Neural progenitor cell (in vitro differentiated cells): ENCODE data around the gene PDXP.

Experiments
- CTCF ChIP-seq: fragments of 200-600 bp; sonication (generic); IDR thresholded peaks from 2 replicates; pipeline ENCODE4 v1.5.1; 2017; ENCODE audit warnings: antibody characterized with exemption, mild to moderate bottlenecking
- EZH2 ChIP-seq: fragments of 200-600 bp; sonication (generic); IDR thresholded peaks from 2 replicates; pipeline ENCODE4 v1.6.1; 2017; ENCODE audit warnings: antibody characterized with exemption, mild to moderate bottlenecking, moderate library complexity

GRCh38 chr22:37675930-37676735, 17.6 kb downstream of the PDXP start:
- TF ChIP-seq CTCF: no peak
- TF ChIP-seq EZH2: no peak
